ENCODE data around the gene HPS4.

HPS4 gene

GRCh38 chr22:26483043-26483438 lies 542 bp downstream of the HPS4 start:
- no peak for TF ChIP-seq POLR2AphosphoS5 (IDR thresholded peaks at IDR 0.05; ENCODE audit: low read depth, low read length)
- TF ChIP-seq TAF1 (IDR thresholded peaks at IDR 0.05; ENCODE audit: low read depth, low read length): no peak
- TF ChIP-seq SPI1 (IDR thresholded peaks at IDR 0.05; ENCODE audit: low read depth, low read length): no peak
- no peak for TF ChIP-seq POLR2A (IDR thresholded peaks at IDR 0.05; ENCODE audit: low read depth, low read length)
- no peak for TF ChIP-seq PAX5 (IDR thresholded peaks at IDR 0.05; ENCODE audit: insufficient read depth, low read length, severe bottlenecking)
- no peak for TF ChIP-seq POU2F2 (IDR thresholded peaks at IDR 0.05; ENCODE audit: low read depth, low read length)

GRCh38 chr22:26482161-26482560 lies 1.4 kb downstream of the HPS4 start:
- TF ChIP-seq POLR2A (IDR thresholded peaks at IDR 0.05; ENCODE audit: low read depth, low read length) (no peak), POLR2AphosphoS5 (IDR thresholded peaks at IDR 0.05; ENCODE audit: low read depth, low read length) (no peak), PAX5 (IDR thresholded peaks at IDR 0.05; ENCODE audit: insufficient read depth, low read length, severe bottlenecking) (no peak), SPI1 (IDR thresholded peaks at IDR 0.05; ENCODE audit: low read depth, low read length) (no peak), TAF1 (IDR thresholded peaks at IDR 0.05; ENCODE audit: low read depth, low read length) (no peak)
- FAIRE-seq: no peak
- DNase-seq (ENCODE audit: insufficient read length, low spot score): no peak

More at GRCh38 chr22:26483043-26483438, 542 bp downstream of the HPS4 start:
- FAIRE-seq: no peak
- DNase-seq (ENCODE audit: insufficient read length, low spot score): no peak

GRCh38 chr22:26481694-26482093 lies 1.9 kb downstream of the HPS4 start:
- TF ChIP-seq POU2F2 (IDR thresholded peaks at IDR 0.05; ENCODE audit: low read depth, low read length) (no peak), SPI1 (IDR thresholded peaks at IDR 0.05; ENCODE audit: low read depth, low read length) (peak; percentile 85)
- DNase-seq (ENCODE audit: insufficient read length, low spot score) (no peak), FAIRE-seq (no peak)

GRCh38 chr22:26481112-26481693 lies 2.4 kb downstream of the HPS4 start:
- no peak for TF ChIP-seq POLR2AphosphoS5 (IDR thresholded peaks at IDR 0.05; ENCODE audit: low read depth, low read length)
- no peak for TF ChIP-seq POU2F2 (IDR thresholded peaks at IDR 0.05; ENCODE audit: low read depth, low read length)
- no peak for TF ChIP-seq TAF1 (IDR thresholded peaks at IDR 0.05; ENCODE audit: low read depth, low read length)
- TF ChIP-seq PAX5 (IDR thresholded peaks at IDR 0.05; ENCODE audit: insufficient read depth, low read length, severe bottlenecking): no peak
- TF ChIP-seq POLR2A (IDR thresholded peaks at IDR 0.05; ENCODE audit: low read depth, low read length): no peak
- TF ChIP-seq SPI1 (IDR thresholded peaks at IDR 0.05; ENCODE audit: low read depth, low read length): no peak
- peak; percentile 20 for FAIRE-seq

GRCh38 chr22:26480611-26480932 lies 3.0 kb downstream of the HPS4 start:
- DNase-seq (ENCODE audit: insufficient read length, low spot score) (no peak), FAIRE-seq (no peak)
- no peak for TF ChIP-seq PAX5 (IDR thresholded peaks at IDR 0.05; ENCODE audit: insufficient read depth, low read length, severe bottlenecking)
- TF ChIP-seq TAF1 (IDR thresholded peaks at IDR 0.05; ENCODE audit: low read depth, low read length): no peak
- TF ChIP-seq SPI1 (IDR thresholded peaks at IDR 0.05; ENCODE audit: low read depth, low read length): no peak
- TF ChIP-seq POLR2A (IDR thresholded peaks at IDR 0.05; ENCODE audit: low read depth, low read length): no peak

More at GRCh38 chr22:26481112-26481693, 2.4 kb downstream of the HPS4 start:
- DNase-seq (ENCODE audit: insufficient read length, low spot score): no peak

- DNase-seq (ENCODE audit: insufficient read length, low spot score) (no peak), FAIRE-seq (no peak)
- TF ChIP-seq SPI1 (IDR thresholded peaks at IDR 0.05; ENCODE audit: low read depth, low read length): peak; percentile 83
- TF ChIP-seq TAF1 (IDR thresholded peaks at IDR 0.05; ENCODE audit: low read depth, low read length): no peak
Measured at GRCh38 chr22:26479792-26480610, 3.6 kb downstream of the HPS4 start.

- TF ChIP-seq PAX5 (IDR thresholded peaks at IDR 0.05; ENCODE audit: insufficient read depth, low read length, severe bottlenecking): no peak
- TF ChIP-seq POLR2AphosphoS5 (IDR thresholded peaks at IDR 0.05; ENCODE audit: low read depth, low read length): no peak
- TF ChIP-seq POLR2A (IDR thresholded peaks at IDR 0.05; ENCODE audit: low read depth, low read length): no peak
- DNase-seq (ENCODE audit: insufficient read length, low spot score) (no peak), FAIRE-seq (no peak)
Measured at GRCh38 chr22:26479043-26479791, 4.4 kb downstream of the HPS4 start.

- DNase-seq (ENCODE audit: insufficient read length, low spot score) (no peak), FAIRE-seq (no peak)
- TF ChIP-seq POLR2A (IDR thresholded peaks at IDR 0.05; ENCODE audit: low read depth, low read length): no peak
- no peak for TF ChIP-seq SPI1 (IDR thresholded peaks at IDR 0.05; ENCODE audit: low read depth, low read length)
- no peak for TF ChIP-seq TAF1 (IDR thresholded peaks at IDR 0.05; ENCODE audit: low read depth, low read length)
- no peak for TF ChIP-seq POLR2AphosphoS5 (IDR thresholded peaks at IDR 0.05; ENCODE audit: low read depth, low read length)
- TF ChIP-seq POU2F2 (IDR thresholded peaks at IDR 0.05; ENCODE audit: low read depth, low read length): no peak
- TF ChIP-seq PAX5 (IDR thresholded peaks at IDR 0.05; ENCODE audit: insufficient read depth, low read length, severe bottlenecking): no peak
Measured at GRCh38 chr22:26477341-26477731, 6.2 kb downstream of the HPS4 start.

- FAIRE-seq (no peak), DNase-seq (ENCODE audit: insufficient read length, low spot score) (no peak)
- TF ChIP-seq POLR2AphosphoS5 (IDR thresholded peaks at IDR 0.05; ENCODE audit: low read depth, low read length): no peak
- no peak for TF ChIP-seq PAX5 (IDR thresholded peaks at IDR 0.05; ENCODE audit: insufficient read depth, low read length, severe bottlenecking)
- no peak for TF ChIP-seq POLR2A (IDR thresholded peaks at IDR 0.05; ENCODE audit: low read depth, low read length)
- TF ChIP-seq SPI1 (IDR thresholded peaks at IDR 0.05; ENCODE audit: low read depth, low read length): no peak
- TF ChIP-seq POU2F2 (IDR thresholded peaks at IDR 0.05; ENCODE audit: low read depth, low read length): no peak
- TF ChIP-seq TAF1 (IDR thresholded peaks at IDR 0.05; ENCODE audit: low read depth, low read length): no peak
Measured at GRCh38 chr22:26476705-26477340, 6.8 kb downstream of the HPS4 start.
